K562 (cell line): Measurements from ENCODE around the gene AMOTL1. TPM values are rescaled to one million over a fixed set of nuclear protein-coding genes. Genes with fewer than 3 reads are reported as not detected.

Experiments
- ATAC-seq: fragments of 200-7000 bp; cut with Tn5 transposase; 3 replicates; pipeline ENCODE4 v1.9.1; 2020; ENCODE audit warnings: moderate library complexity
- BruUV-seq: library from RNA; stranded (reverse); fragments of 400-500 nt; replicated peaks from 2 replicates; lab custom pipeline; 2021; lab: Mats Ljungman, UMichigan
- CTCF ChIA-PET: fragments of 300-600 bp; formaldehyde crosslinking; extraction: SDS; loops from one replicate; lab custom pipeline; 2021; ENCODE audit warnings: low intra/inter-chr PET ratio; lab: Yijun Ruan, JAX
- POLR2A ChIA-PET: fragments of 300-600, 350-650 bp; sonication (Branson Sonifier 250); formaldehyde crosslinking; extraction: SDS; loops from one replicate; lab custom pipeline; 2021; ENCODE audit warnings: antibody characterized with exemption, inconsistent platforms; lab: Yijun Ruan, JAX
- DNase-seq, 4 experiments: peaks; one replicate each; pipeline versions ENCODE4 v3.0.0 to v3.0.0-alpha.2; 2011 to 2018; ENCODE audit warnings: low spot score in 3 of 4, mixed read lengths in 3 of 4; ENCODE audit errors: extremely low read depth in 1 of 4
- FAIRE-seq: peaks from 2 replicates; lab custom pipeline; 2011; peaks lifted over from hg19 to GRCh38; lab: Jason Lieb, UNC
- H2AFZ ChIP-seq: 2 replicates; pipeline ENCODE4 v1.6.0; 2011; ENCODE audit warnings: low read depth, low read length, control low read depth, inconsistent platforms
- H3K27ac ChIP-seq: fragments of 200-600 bp; 3 replicates; pipeline ENCODE4 v1.8.0; 2011; ENCODE audit warnings: low read depth, mild to moderate bottlenecking, control low read depth, inconsistent platforms, low read length, moderate library complexity, mixed read lengths; ENCODE audit errors: extremely low read depth
- H3K27me3 ChIP-seq, 2 experiments: fragments of 300-600 bp in 1 of 2; 2 replicates in 1 of 2; 3 replicates in 1 of 2; pipeline versions ENCODE4 v1.6.0 to v1.8.0; 2011; ENCODE audit warnings: inconsistent platforms in 2 of 2, low read length in 2 of 2, mild to moderate bottlenecking in 1 of 2, mixed read lengths in 1 of 2, moderate library complexity in 1 of 2; ENCODE audit not compliant: control insufficient read depth in 2 of 2, insufficient read depth in 2 of 2
- H3K36me3 ChIP-seq: fragments of 300-600 bp; 3 replicates; pipeline ENCODE4 v1.8.0; 2011; ENCODE audit warnings: mild to moderate bottlenecking, low read length, inconsistent platforms; ENCODE audit not compliant: control insufficient read depth, insufficient read depth
- H3K4me1 ChIP-seq, 2 experiments: fragments of 200-600 bp in 1 of 2; replicated peaks in 1 of 2; 2 replicates in 1 of 2; 3 replicates in 1 of 2; pipeline versions ENCODE4 v1.5.1 to v1.8.0; 2011; ENCODE audit warnings: inconsistent platforms in 2 of 2, low read length in 2 of 2, mild to moderate bottlenecking in 1 of 2, mixed read lengths in 1 of 2, moderate library complexity in 1 of 2; ENCODE audit not compliant: control insufficient read depth in 2 of 2, insufficient read depth in 2 of 2
- H3K4me2 ChIP-seq: 2 replicates; pipeline ENCODE4 v1.6.1; 2011; ENCODE audit warnings: low read length, control low read depth, inconsistent platforms, mixed read lengths; ENCODE audit not compliant: insufficient read depth
- H3K4me3 ChIP-seq: fragments of 200-600 bp; sonication (generic), shearing (Covaris generic); 2 replicates; pipeline ENCODE4 v1.5.1; 2016; ENCODE audit warnings: control low read depth, inconsistent platforms
- H3K79me2 ChIP-seq: fragments of 200-600 bp; 3 replicates; pipeline ENCODE4 v1.8.0; 2011; ENCODE audit warnings: low read length, inconsistent platforms; ENCODE audit not compliant: control insufficient read depth, insufficient read depth
- H3K9ac ChIP-seq, 2 experiments: 2 replicates each; pipeline versions ENCODE4 v1.6.0 to v1.6.1; 2011; ENCODE audit warnings: low read depth in 2 of 2, low read length in 2 of 2, control low read depth in 1 of 2, inconsistent platforms in 1 of 2, mild to moderate bottlenecking in 1 of 2, mixed read lengths in 1 of 2; ENCODE audit not compliant: insufficient read depth in 1 of 2
- H3K9me1 ChIP-seq: one replicate; pipeline ENCODE4 v1.6.0; 2011; ENCODE audit warnings: inconsistent platforms, mild to moderate bottlenecking, low read length, moderate library complexity; ENCODE audit not compliant: control insufficient read depth, insufficient read depth
- H3K9me3 ChIP-seq: replicated peaks from 2 replicates; pipeline ENCODE4 v1.5.1; 2011; ENCODE audit warnings: low read depth, low read length, inconsistent platforms; ENCODE audit not compliant: control insufficient read depth, insufficient read depth
- H4K20me1 ChIP-seq: replicated peaks from 2 replicates; pipeline ENCODE4 v1.6.1; 2011; ENCODE audit warnings: low read length, inconsistent platforms, mixed read lengths; ENCODE audit not compliant: control insufficient read depth, insufficient read depth
- ADNP ChIP-seq: fragments of 200-800 bp; sonication (Bioruptor generic); IDR thresholded peaks from 2 replicates; pipeline ENCODE4 v1.6.1; 2016; ENCODE audit warnings: missing genetic modification characterization, missing compliant biosample characterization
- BHLHE40 ChIP-seq: IDR thresholded peaks from 2 replicates; pipeline ENCODE4 v1.6.1; 2011; ENCODE audit warnings: low read length, improper control_type of control experiment
- BRD4 ChIP-seq: fragments of 200-600 bp; sonication (generic); IDR thresholded peaks from 2 replicates; pipeline ENCODE4 v1.6.1; 2017; ENCODE audit warnings: inconsistent platforms
- CGGBP1 ChIP-seq: fragments of 250-450 bp; sonication (Bioruptor Pico); IDR thresholded peaks from 2 replicates; pipeline ENCODE4 v1.9.0; 2021; ENCODE audit warnings: mild to moderate bottlenecking
- CUX1 ChIP-seq: fragments of 200-800 bp; sonication (Bioruptor generic); IDR thresholded peaks from 2 replicates; pipeline ENCODE4 v1.6.1; 2016; ENCODE audit warnings: missing genetic modification characterization, missing compliant biosample characterization
- DNMT1 ChIP-seq: fragments of 450-650 bp; IDR thresholded peaks from 2 replicates; pipeline ENCODE4 v1.6.1; 2016; ENCODE audit warnings: antibody characterized with exemption, mild to moderate bottlenecking
- ELK1 ChIP-seq: sonication (generic); formaldehyde crosslinking; IDR thresholded peaks from 2 replicates; pipeline ENCODE4 v1.8.1; 2022; ENCODE audit warnings: missing genetic modification reagents
- ETS2 ChIP-seq: IDR thresholded peaks from 2 replicates; pipeline ENCODE4 v1.6.1; 2016; ENCODE audit warnings: borderline replicate concordance, missing genetic modification characterization, mild to moderate bottlenecking, moderate library complexity, missing compliant biosample characterization; ENCODE audit not compliant: poor library complexity, severe bottlenecking
- GABPB2 ChIP-seq: fragments of 250-450 bp; sonication (Bioruptor Pico); conservative IDR thresholded peaks from 2 replicates; pipeline ENCODE4 v1.5.1; 2021; ENCODE audit warnings: mild to moderate bottlenecking
- HCFC1 ChIP-seq: IDR thresholded peaks from 2 replicates; pipeline ENCODE4 v1.6.1; 2012; ENCODE audit warnings: low read depth, low read length, improper control_type of control experiment
- MAFK ChIP-seq: IDR thresholded peaks from 2 replicates; pipeline ENCODE4 v1.6.1; 2011; ENCODE audit warnings: low read length, improper control_type of control experiment
- MEF2D ChIP-seq: conservative IDR thresholded peaks from 2 replicates; pipeline ENCODE4 v1.6.1; 2016; ENCODE audit warnings: low read depth, missing genetic modification characterization, missing compliant biosample characterization
- PURB ChIP-seq: sonication (generic); formaldehyde crosslinking; IDR thresholded peaks from 2 replicates; pipeline ENCODE4 v1.9.0; 2021; ENCODE audit warnings: low read depth, mild to moderate bottlenecking, missing genetic modification reagents
- TGIF2 ChIP-seq: sonication (generic); formaldehyde crosslinking; IDR thresholded peaks from 2 replicates; pipeline ENCODE4 v1.8.1; 2022; ENCODE audit warnings: mild to moderate bottlenecking, missing genetic modification reagents, moderate library complexity
- USF2 ChIP-seq: sonication (generic); formaldehyde crosslinking; IDR thresholded peaks from 2 replicates; pipeline ENCODE4 v1.5.0; 2020; ENCODE audit warnings: missing genetic modification reagents
- ZNF76 ChIP-seq: fragments of 250-450 bp; sonication (Bioruptor Pico); IDR thresholded peaks from 2 replicates; pipeline ENCODE4 v1.4.0; 2020; ENCODE audit warnings: mild to moderate bottlenecking, moderate library complexity, borderline replicate concordance
- WGBS: fragments of 100-300 bp; shearing (Covaris generic); methylation state at CpG from one replicate; pipeline ENCODE4 v1.1.6; 2016; ENCODE audit warnings: low coverage, mixed read lengths; ENCODE audit not compliant: insufficient coverage; ENCODE audit errors: missing lambda C conversion rate; 5-methylcytosine and 5-hydroxymethylcytosine counted together
- in situ Hi-C: fragments of 300-500 bp; cut with MboI; formaldehyde crosslinking; loops from 4 replicates; pipeline ENCODE4 v1.15.0; 2018; ENCODE audit warnings: inconsistent platforms, mixed read lengths
- intact Hi-C: fragments of 100-400 bp; cut with micrococcal nuclease; formaldehyde crosslinking; loops from 2 replicates; pipeline ENCODE4 v1.14.2; 2022
- polyA plus RNA-seq, 8 experiments: library from polyadenylated mRNA; depleted of rRNA in 4 of 8; stranded (reverse) in 5 of 8; unstranded in 3 of 8; fragments of >200 nt; fragmentation: Nextera tagmentation in 2 of 8; fragmentation: Illumina TruSeq in 1 of 8; extraction: Ambion mirVana in 2 of 8; extraction: Trizol in 1 of 8; gene quantifications; 2 replicates each; pipeline versions ENCODE4 v1.2.1 to v1.2.3, GENCODE V29; 2011 to 2014; ENCODE audit warnings: inconsistent platforms in 1 of 8, missing spikeins in 1 of 8
- total RNA-seq, 7 experiments: library from RNA; depleted of rRNA in 6 of 7; stranded (reverse); fragments of >200 nt in 6 of 7; fragmentation: Illumina TruSeq in 2 of 7; extraction: Trizol in 2 of 7; gene quantifications; 2 replicates each; pipeline versions ENCODE4 v1.2.1 to v1.2.3, GENCODE V29; 2011 to 2021; ENCODE audit warnings: low replicate concordance in 1 of 7

The AMOTL1 gene
- total and polyA plus RNA-seq, 9 of the 15 experiments (the other 6 are each of a cell fraction or from before 2014, with no cell fraction given): 4.0 to 35.4 (median 14.0) TPM

- Histone ChIP-seq H3K27me3 (peaks cover 0 to 17% of the 10 kb centered on the region in 2 experiments; a peak in 3 of 5 replicates), H3K36me3 (peaks cover 63% of the 10 kb centered on the region; the same call in 2 of the 3 replicates), H3K9me3 (no peaks in the 10 kb centered on the region), H3K4me2 (no peak overlapping the region), H3K27ac (no peak overlapping the region), H3K9me1 (no peaks in the 10 kb centered on the region), H3K4me3 (no peak overlapping the region), H3K9ac (no peak overlapping the region), H2AFZ (no peak overlapping the region), H4K20me1 (no peaks in the 10 kb centered on the region), H3K79me2 (no peaks in the 10 kb centered on the region), H3K4me1 (peaks cover 3 to 9% of the 10 kb centered on the region in 2 experiments; a peak in 4 of 5 replicates)
- intact Hi-C loops (no loop called here), in situ Hi-C loops (no loop called here)
- BruUV-seq: no TSS peak
- 60% methylated on average over 15 of the region's 15 CpGs for WGBS
- DNase-seq (no peak), FAIRE-seq (no peak), ATAC-seq (no peak)
- TF ChIP-seq PURB (no peak), BHLHE40 (no peak), ETS2 (tag) (no peak), CGGBP1 (no peak), HCFC1 (no peak), ZNF76 (CRISPR knock-in tag) (no peak), ADNP (tag) (no peak), ELK1 (no peak), USF2 (CRISPR knock-in tag) (no peak), MAFK (no peak), GABPB2 (CRISPR knock-in tag) (no peak), TGIF2 (no peak), MEF2D (tag) (no peak), BRD4 (no peak), DNMT1 (no peak), CUX1 (no peak)
- CTCF ChIA-PET: no interaction called here
- POLR2A ChIA-PET: interaction anchor here (1.8 kb wide), 1 partner anchor 13 kb away, joined by 5 read pairs; no protein-coding TSS in a partner anchor
These were observed 103.5 kb downstream of the AMOTL1 start for GRCh38 chr11:94871491-94872185.
